Mucosa of rectum (tissue), 2 donors: Measurements from ENCODE around the gene GOLGA3.
"Not testable (repeated sequence)": the region's sequence is repeated elsewhere in the genome, so short reads cannot be mapped to it uniquely, and the experiment has no call there.

Source experiments
- H3K27ac ChIP-seq, 2 donors: one replicate each; pipeline ENCODE4 v1.7.0; 2013; ENCODE audit warnings: inconsistent platforms in 2 of 2, low read depth in 2 of 2, low read length in 2 of 2
- H3K27me3 ChIP-seq, 2 donors: one replicate each; pipeline ENCODE4 v1.7.0; 2013; ENCODE audit warnings: low read length in 2 of 2; ENCODE audit not compliant: control insufficient read depth in 2 of 2, insufficient read depth in 2 of 2
- H3K36me3 ChIP-seq, 2 donors: one replicate each; pipeline ENCODE4 v1.7.0; 2013; ENCODE audit warnings: low read length in 2 of 2; ENCODE audit not compliant: control insufficient read depth in 2 of 2, insufficient read depth in 2 of 2
- H3K4me1 ChIP-seq, 2 donors: one replicate each; pipeline ENCODE4 v1.7.0; 2013; ENCODE audit warnings: low read length in 2 of 2, mild to moderate bottlenecking in 1 of 2; ENCODE audit not compliant: control insufficient read depth in 2 of 2, insufficient read depth in 2 of 2
- H3K4me3 ChIP-seq, 2 donors: one replicate each; pipeline ENCODE4 v1.7.0; 2013; ENCODE audit warnings: low read length in 2 of 2
- H3K9ac ChIP-seq, 2 donors: one replicate each; pipeline ENCODE4 v1.7.0; 2013; ENCODE audit warnings: low read length in 2 of 2, low read depth in 1 of 2, mild to moderate bottlenecking in 1 of 2
- H3K9me3 ChIP-seq, 2 donors: one replicate each; pipeline ENCODE4 v1.7.0; 2013; ENCODE audit warnings: low read length in 2 of 2; ENCODE audit not compliant: control insufficient read depth in 2 of 2
- donor health status: healthy.
- donor health status: Normal muscosa, but diverticular disease.

Gene GOLGA3

DNA sequence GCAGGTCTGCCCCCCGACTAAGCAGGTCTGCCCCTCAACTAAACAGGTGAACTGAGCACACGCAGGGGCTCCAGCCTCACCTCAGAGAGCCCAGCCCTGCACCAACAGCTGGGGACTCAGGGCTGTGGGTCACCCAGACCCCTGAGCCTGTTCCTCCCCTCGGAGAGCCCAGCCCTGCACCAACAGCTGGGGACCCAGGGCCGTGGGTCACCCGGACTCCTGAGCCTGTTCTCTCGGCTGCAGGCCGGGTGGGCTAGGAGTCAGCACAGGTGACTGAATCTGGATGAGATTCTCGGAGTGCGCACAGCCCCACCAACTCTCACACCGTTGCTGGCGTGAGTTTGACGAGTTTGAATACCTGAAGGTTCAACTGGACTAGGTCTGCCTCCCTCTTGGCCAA, 46.7 kb downstream of the GOLGA3 start:
- no peaks in the 10 kb centered on the region for H3K27me3 ChIP-seq
- no peaks in the 10 kb centered on the region for H3K9me3 ChIP-seq
- peaks cover 69 to 74% of the 10 kb centered on the region in 2 donors for H3K36me3 ChIP-seq
- no peak overlapping the region for H3K9ac ChIP-seq
- no peak overlapping the region for H3K27ac ChIP-seq
- no peaks in the 10 kb centered on the region for H3K4me1 ChIP-seq
- H3K4me3 ChIP-seq, result no peak overlapping the region

DNA sequence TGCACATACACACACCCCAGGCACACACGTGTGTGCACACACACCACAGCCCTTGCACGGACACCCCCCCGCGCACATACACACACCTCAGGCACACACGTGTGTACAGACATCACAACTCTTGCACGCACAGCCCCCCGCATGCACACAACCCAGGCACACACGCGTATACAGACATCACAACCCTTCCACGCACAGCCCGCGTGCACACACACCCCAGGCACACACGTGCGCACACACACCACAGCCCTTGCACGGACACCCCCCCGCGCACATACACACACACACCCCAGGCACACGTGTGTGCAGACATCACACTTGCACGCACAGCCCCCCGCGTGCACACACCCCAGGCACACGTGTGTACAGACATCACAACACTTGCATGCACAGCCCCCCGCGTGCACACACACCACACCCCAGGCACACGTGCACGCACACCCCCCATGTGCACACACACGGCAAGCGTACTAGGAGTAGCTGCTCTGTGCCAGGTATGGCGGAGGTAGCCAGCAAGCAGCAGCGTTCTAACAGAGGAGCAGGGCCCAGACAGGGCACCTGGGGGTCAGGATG, 48.8 kb downstream of the GOLGA3 start:
- Histone ChIP-seq H3K27ac (no peak overlapping the region), H3K4me3 (no peak overlapping the region), H3K36me3 (peaks cover 72 to 78% of the 10 kb centered on the region in 2 donors), H3K27me3 (no peaks in the 10 kb centered on the region), H3K9me3 (no peaks in the 10 kb centered on the region), H3K9ac (no peak overlapping the region), H3K4me1 (no peaks in the 10 kb centered on the region)

DNA sequence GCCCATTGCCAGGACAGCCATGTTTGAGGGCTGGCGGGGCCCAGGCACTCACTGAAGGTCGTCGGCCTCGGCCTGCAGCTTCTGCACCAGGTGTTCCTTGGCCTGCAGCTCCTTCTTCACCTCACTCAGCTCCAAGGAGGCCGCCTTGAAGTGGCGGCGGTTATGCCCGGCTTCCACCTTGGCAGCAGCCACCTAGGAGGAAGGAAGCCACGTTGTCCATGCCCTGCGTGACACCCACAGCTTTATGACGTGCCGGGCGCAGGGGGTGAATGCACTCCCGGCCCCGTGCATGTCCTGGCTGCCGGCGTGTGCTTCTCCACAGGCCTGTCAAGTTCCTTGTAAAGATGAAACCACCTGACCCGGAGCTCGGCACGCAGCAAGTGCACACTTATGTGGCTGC, 51.1 kb downstream of the GOLGA3 start:
- H3K4me3 ChIP-seq, result no peak overlapping the region
- H3K27ac ChIP-seq, result no peak overlapping the region
- no peaks in the 10 kb centered on the region for H3K27me3 ChIP-seq
- no peaks in the 10 kb centered on the region for H3K9me3 ChIP-seq
- peaks cover 78 to 79% of the 10 kb centered on the region in 2 donors for H3K36me3 ChIP-seq
- no peaks in the 10 kb centered on the region for H3K4me1 ChIP-seq
- H3K9ac ChIP-seq, result no peak overlapping the region

DNA sequence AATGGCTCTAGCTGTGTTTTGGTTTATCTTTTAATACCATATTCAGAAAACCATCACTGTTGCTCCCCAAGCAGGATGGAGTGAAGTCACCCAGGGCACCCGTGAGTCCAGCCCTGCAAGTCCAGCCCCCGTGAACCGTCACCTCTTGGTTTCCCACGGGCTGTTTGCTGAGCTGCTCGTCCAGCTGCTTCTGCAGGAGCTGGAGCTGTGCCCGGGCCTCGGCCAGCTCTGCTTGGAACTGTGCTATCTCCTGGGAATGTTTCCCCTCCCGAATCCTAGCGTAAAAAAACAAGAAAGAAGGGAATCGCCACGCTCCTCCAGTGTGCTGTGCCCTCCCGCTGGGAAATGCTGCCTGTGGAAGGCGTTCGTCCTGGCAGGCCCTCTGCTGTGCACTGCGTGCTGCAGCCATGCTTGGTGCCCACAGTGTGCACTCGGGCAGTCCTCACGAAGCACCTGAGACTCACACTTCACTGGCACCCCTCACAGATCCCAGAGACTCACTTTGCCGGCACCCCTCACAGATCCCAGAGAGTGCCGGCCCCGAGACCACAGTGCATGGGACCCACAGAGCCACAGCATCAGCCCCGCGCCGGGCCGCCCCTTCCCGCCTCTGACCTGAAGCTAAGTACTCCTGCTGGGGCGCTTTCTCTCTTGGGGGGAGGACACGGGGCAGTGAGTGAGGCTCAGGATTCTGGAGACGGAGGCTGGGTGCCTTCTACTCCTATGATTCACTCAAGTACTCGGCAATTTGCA, 51.7 kb downstream of the GOLGA3 start:
- H3K9ac ChIP-seq, result no peak overlapping the region
- no peaks in the 10 kb centered on the region for H3K4me1 ChIP-seq
- H3K4me3 ChIP-seq, result no peak overlapping the region
- no peak overlapping the region for H3K27ac ChIP-seq
- H3K27me3 ChIP-seq, result no peaks in the 10 kb centered on the region
- H3K9me3 ChIP-seq, result no peaks in the 10 kb centered on the region
- H3K36me3 ChIP-seq, result peaks cover 75 to 80% of the 10 kb centered on the region in 2 donors

DNA sequence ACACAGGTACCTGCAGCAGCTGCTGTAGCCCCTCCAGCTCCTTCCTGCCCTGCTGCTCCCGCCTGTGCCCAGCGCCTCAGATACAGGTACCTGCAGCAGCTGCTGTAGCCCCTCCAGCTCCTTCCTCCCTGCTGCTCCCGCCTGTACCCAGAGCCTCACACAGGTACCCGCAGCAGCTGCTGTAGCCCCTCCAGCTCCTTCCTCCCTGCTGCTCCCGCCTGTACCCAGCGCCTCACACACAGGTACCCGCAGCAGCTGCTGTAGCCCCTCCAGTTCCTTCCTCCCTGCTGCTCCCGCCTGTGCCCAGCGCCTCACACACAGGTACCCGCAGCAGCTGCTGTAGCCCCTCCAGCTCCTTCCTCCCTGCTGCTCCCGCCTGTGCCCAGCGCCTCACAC, 52.4 kb downstream of the GOLGA3 start:
- H3K27ac ChIP-seq, H3K4me1 ChIP-seq, H3K4me3 ChIP-seq, H3K9me3 ChIP-seq, H3K9ac ChIP-seq, H3K27me3 ChIP-seq: not testable (repeated sequence)
- H3K36me3 ChIP-seq, result peaks cover 71 to 80% of the 10 kb centered on the region in 2 donors

DNA sequence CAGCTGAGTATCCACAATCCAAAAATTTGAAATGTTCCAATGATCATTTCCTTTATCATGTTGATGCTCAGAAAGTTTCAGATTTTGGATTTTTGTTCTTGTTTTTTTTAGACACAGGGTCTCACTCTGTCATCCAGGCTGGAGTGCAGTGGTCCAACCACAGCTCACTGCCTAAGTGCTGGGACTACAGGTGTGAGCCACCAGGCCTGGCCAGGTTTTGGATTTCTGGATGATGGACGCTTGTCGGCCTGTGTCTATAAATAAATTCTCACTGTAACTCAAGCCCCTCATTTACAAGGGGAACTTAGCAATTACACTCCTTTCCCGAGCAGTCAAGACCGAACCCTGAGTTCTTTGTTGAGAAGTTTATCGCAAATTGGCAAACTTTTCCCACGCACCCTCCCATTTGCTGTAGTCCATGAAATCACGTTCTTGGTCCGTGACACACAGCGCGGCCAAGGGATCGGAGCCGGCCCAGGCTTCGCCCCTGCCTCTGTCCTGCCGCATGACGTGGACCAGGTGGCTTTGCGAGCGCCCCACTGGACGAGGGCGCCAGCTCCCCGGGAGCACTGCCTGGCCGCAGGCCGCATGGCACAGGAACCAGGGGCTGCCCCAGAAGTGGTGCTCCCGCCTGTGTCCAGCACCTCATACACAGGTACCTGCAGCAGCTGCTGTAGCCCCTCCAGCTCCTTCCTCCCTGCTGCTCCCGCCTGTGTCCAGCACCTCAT, 53.0 kb downstream of the GOLGA3 start:
- Histone ChIP-seq H3K9me3 (no peaks in the 10 kb centered on the region), H3K4me3 (no peak overlapping the region), H3K27me3 (no peaks in the 10 kb centered on the region), H3K27ac (no peak overlapping the region), H3K9ac (no peak overlapping the region), H3K4me1 (peaks cover 0 to 3% of the 10 kb centered on the region in 2 donors), H3K36me3 (peaks cover 68 to 80% of the 10 kb centered on the region in 2 donors)

DNA sequence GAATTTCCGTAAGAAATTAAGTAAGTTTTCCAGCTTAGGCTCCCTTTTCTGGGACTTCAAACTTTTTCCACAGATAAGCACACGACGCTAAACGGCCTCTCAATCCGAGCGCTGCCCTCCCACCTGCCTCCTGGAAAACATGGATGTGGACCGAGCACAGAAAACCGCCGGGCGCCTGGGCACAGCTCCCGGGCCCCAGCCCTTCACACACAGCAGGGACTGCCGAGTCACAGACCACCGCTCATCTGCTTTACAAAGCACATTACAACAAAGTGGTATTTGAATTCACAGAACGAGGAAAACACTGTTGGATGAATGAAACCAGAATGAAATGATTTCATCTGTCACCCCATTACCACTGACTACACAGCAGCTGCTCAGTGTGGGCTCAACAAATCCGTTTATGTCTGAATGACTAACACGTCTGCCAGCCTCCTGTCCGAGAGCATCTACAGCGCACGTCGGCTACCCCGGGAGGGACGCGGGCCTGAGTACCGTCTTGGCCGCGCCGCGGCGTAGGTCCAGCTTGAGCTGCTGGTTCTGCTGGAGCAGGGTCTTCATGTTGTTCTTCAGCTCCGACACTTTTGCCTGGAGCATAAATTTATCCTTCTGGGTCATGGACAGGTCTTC, 53.9 kb downstream of the GOLGA3 start:
- Histone ChIP-seq H3K27ac (no peak overlapping the region), H3K4me3 (no peak overlapping the region), H3K4me1 (peaks cover 0 to 3% of the 10 kb centered on the region in 2 donors), H3K27me3 (no peaks in the 10 kb centered on the region), H3K9me3 (no peaks in the 10 kb centered on the region), H3K36me3 (peaks cover 59 to 71% of the 10 kb centered on the region in 2 donors), H3K9ac (no peak overlapping the region)

DNA sequence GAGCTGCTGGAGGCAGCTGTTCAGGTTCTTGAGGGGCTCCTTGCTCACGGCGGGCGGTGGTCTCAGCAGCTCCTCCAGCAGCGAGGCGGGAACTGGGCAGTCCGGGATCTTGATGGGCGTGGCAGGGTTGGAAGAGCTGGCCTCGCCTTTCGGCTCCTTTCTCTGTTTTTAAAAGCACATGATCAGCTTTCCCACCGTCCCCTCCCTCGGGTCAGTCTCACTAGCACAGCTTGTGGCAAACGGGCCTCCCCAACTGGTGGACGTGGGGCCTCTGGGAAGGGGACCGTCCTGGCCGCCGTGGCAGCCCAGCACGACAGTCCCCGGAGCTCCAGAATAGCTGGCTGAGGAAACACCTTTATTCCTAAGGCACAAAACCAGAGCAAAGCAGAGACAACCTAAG, 54.5 kb downstream of the GOLGA3 start:
- Histone ChIP-seq H3K36me3 (peaks cover 55 to 74% of the 10 kb centered on the region in 2 donors), H3K9ac (no peak overlapping the region), H3K27ac (no peak overlapping the region), H3K9me3 (no peaks in the 10 kb centered on the region), H3K27me3 (no peaks in the 10 kb centered on the region), H3K4me1 (peaks cover 0 to 3% of the 10 kb centered on the region in 2 donors), H3K4me3 (no peak overlapping the region)

DNA sequence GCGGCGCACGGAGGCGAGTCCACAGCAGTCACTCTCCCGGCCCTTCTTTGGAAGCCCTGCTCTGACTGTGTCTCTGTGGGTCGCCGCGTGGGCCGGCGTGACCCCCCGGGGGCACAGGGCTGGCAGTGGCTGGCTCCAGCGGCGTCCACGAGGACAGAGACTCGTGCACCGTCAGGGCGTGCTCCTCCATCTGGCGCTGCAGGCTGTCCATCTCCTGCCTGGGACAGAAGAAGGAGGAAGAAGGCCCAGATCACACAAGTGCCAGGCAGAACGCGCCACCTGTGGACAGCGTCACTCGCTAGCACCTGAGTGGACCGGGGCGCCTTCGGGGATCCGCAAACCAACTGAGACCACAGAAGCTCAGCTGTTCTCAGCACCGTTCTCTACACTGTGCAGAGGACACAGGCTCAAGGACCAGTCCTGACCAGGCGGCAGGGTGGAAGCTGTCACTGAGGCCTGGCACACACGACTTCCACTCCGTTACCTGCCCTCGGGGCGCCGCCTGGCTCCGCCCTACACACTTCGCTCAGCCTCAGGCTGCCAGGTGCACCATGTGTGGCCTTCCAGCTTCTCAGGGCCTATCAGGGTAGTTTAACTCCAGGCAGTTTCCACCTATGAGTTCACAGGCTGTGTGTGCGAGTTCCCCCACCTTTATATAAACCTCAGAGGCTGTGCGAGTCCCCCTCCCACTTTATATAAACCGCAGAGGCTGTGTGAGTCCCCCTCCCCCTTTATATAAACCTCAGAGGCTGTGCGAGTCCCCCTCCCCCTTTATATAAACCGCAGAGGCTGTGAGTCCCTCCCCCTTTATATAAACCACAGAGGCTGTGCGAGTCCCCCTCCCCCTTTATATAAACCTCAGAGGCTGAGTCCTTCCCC, 55.4 kb downstream of the GOLGA3 start:
- H3K36me3 ChIP-seq, result peaks cover 52 to 75% of the 10 kb centered on the region in 2 donors
- no peak overlapping the region for H3K27ac ChIP-seq

More for the DNA sequence above, 55.4 kb downstream of the GOLGA3 start:
- Histone ChIP-seq H3K27me3 (no peaks in the 10 kb centered on the region), H3K4me3 (no peak overlapping the region), H3K9me3 (no peaks in the 10 kb centered on the region), H3K9ac (no peak overlapping the region), H3K4me1 (peaks cover 3 to 7% of the 10 kb centered on the region in 2 donors)
